GM10847 (cell line): ENCODE measurements around the gene KCNAB1.

Experiments
- POLR2A ChIP-seq: IDR thresholded peaks from 2 replicates; pipeline ENCODE4 v1.6.1; 2011; ENCODE audit not compliant: insufficient read length; ENCODE audit errors: extremely low read depth

KCNAB1 gene

GRCh38 chr3:156352728-156353127 lies 232.3 kb downstream of the KCNAB1 start:
- no peak for TF ChIP-seq POLR2A

- no peak for TF ChIP-seq POLR2A
These were observed 233.2 kb downstream of the KCNAB1 start for GRCh38 chr3:156353563-156353962.

GRCh38 chr3:156356537-156357363 lies 236.4 kb downstream of the KCNAB1 start:
- no peak for TF ChIP-seq POLR2A

- no peak for TF ChIP-seq POLR2A
These were observed 237.9 kb downstream of the KCNAB1 start for GRCh38 chr3:156358232-156358631.

- TF ChIP-seq POLR2A, result no peak
These were observed 239.0 kb downstream of the KCNAB1 start for GRCh38 chr3:156359368-156359767.

DNA sequence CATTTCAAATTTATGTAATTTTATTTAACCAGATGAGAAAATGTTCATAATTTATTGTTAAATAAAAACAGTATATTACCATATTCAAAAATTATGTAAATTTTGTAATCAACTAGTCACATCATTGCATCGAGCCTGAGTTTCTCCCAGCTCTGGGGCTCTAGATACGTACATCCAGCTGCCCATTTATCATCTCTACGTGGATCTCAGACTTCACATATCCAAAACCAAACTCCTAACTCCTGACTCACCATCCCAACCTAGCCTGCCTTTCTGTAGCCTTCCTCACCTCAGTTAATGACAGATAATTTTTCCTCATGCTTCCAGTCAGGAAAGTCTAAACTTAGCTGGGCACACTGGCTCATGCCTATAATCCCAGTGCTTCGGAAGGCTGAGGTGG lies 239.7 kb downstream of the KCNAB1 start:
- no peak for TF ChIP-seq POLR2A

GRCh38 chr3:156360963-156361362 lies 240.6 kb downstream of the KCNAB1 start:
- TF ChIP-seq POLR2A, result no peak

- TF ChIP-seq POLR2A, result no peak
These were observed 246.2 kb downstream of the KCNAB1 start for GRCh38 chr3:156366559-156366958.

- TF ChIP-seq POLR2A, result no peak
These were observed 247.8 kb downstream of the KCNAB1 start for GRCh38 chr3:156368189-156368588.

- TF ChIP-seq POLR2A, result no peak
These were observed 251.3 kb downstream of the KCNAB1 start for GRCh38 chr3:156371701-156372100.

- TF ChIP-seq POLR2A, result no peak
These were observed 252.7 kb downstream of the KCNAB1 start for GRCh38 chr3:156373095-156373494.

- TF ChIP-seq POLR2A, result no peak
These were observed 253.3 kb downstream of the KCNAB1 start for GRCh38 chr3:156373654-156374053.

DNA sequence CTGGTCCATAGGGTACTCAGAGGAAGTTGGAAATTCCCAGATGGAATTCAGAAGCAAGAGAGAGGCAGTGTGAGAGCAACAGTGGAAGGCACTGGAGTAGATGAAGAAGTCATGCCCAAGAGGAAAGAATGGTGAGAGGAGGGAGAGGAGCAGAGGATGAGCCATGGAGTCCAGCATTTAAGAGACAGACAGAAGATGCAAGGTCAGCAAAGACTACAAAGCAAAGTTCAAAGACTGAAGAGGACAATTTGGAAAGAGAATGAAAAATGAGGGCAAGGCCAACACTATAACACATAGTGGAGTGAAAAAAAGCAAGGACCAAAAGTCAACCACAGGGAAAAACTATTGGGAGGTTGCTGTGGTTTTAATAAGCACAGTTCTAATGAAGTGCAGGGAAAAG lies 255.8 kb downstream of the KCNAB1 start:
- no peak for TF ChIP-seq POLR2A

GRCh38 chr3:156377266-156377665 lies 256.9 kb downstream of the KCNAB1 start:
- no peak for TF ChIP-seq POLR2A

DNA sequence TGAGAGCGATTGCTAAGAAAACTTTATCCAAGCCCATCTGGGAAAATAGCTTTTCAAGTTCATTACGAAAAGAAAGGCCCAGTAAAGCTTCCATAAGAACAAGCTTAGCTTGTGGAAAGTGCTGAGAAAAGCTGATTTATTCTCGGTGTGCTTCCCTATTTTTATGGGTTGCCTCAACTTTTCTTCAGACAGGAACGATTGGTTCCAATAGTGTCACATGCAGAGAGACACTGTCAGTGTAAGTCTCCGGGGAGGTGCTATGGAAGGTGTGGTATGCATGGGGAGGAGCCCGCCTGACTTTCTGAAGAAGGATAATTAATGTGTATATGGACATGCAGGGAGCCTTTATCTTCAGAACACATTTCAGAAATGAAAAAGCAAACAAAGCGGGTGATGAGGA lies 257.3 kb downstream of the KCNAB1 start:
- no peak for TF ChIP-seq POLR2A

DNA sequence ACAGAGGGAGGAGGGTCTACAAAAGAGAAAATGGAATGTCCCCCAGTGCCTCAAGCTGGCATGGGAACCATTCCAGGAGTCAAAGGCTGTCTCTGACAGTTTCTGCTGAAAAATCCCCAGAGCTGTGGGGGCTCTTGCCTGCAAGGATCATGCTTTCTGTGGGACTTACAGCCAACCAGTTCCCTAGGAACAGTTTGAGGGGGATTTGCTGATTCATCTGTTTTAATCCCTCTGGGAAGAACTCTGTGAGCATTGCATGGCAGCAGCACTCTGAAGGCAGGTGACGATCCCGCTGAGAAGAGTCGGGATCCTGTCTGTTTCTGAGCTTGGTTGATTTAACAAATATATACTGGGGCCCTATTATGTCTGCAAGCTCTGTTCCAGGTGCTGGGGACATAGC lies 258.5 kb downstream of the KCNAB1 start:
- no peak for TF ChIP-seq POLR2A

- no peak for TF ChIP-seq POLR2A
These were observed 258.9 kb downstream of the KCNAB1 start for GRCh38 chr3:156379327-156379726.
